ENCODE data around the gene CCDC142.
A peak's percentile ranks its signal among the peaks of the same experiment; 100 is the strongest.

CCDC142 gene

GRCh38 chr2:74513605-74514367 is 31.0 kb upstream of the CCDC142 start:
- DNase-seq: peak; percentile 38

- DNase-seq: no peak
These were observed 30.2 kb upstream of the CCDC142 start for GRCh38 chr2:74512744-74513604.

GRCh38 chr2:74511104-74511989 is 28.5 kb upstream of the CCDC142 start:
- DNase-seq: no peak

GRCh38 chr2:74510272-74510671 is 27.5 kb upstream of the CCDC142 start:
- DNase-seq: no peak

- DNase-seq: no peak
These were observed 25.2 kb upstream of the CCDC142 start for GRCh38 chr2:74507926-74508520.

GRCh38 chr2:74507145-74507925 is 24.5 kb upstream of the CCDC142 start, which contains the start of gene PCGF1:
Gene PCGF1 (minus strand): TSS chr2:74507695. CDS start chr2:74507668, 27 bp downstream.
- peak; percentile 98 for DNase-seq

GRCh38 chr2:74505448-74506246 is 22.8 kb upstream of the CCDC142 start:
- no peak for DNase-seq

- no peak for DNase-seq
These were observed 21.8 kb upstream of the CCDC142 start for GRCh38 chr2:74504591-74504990.

GRCh38 chr2:74503506-74504475 is 21.0 kb upstream of the CCDC142 start:
- no peak for DNase-seq

- DNase-seq: peak; percentile 48
These were observed 20.1 kb upstream of the CCDC142 start for GRCh38 chr2:74502720-74503505.

- DNase-seq: no peak
These were observed 19.4 kb upstream of the CCDC142 start for GRCh38 chr2:74502147-74502719.

- DNase-seq: no peak
These were observed 18.7 kb upstream of the CCDC142 start for GRCh38 chr2:74501335-74502071.

- no peak for DNase-seq
These were observed 17.8 kb upstream of the CCDC142 start for GRCh38 chr2:74500578-74500946.

GRCh38 chr2:74499940-74500577 is 17.3 kb upstream of the CCDC142 start:
- DNase-seq: no peak

- no peak for DNase-seq
These were observed 16.6 kb upstream of the CCDC142 start, which contains the start of gene LBX2 for GRCh38 chr2:74499267-74499939. Gene LBX2 (minus strand): TSS chr2:74499603. CDS start chr2:74499537, 66 bp downstream.

GRCh38 chr2:74498500-74499266 is 15.9 kb upstream of the CCDC142 start:
- no peak for DNase-seq

Data from CD4-positive, alpha-beta T cell treated with Interleukin-12 subunit alpha and Interleukin-12 subunit beta, for 1 hour (primary cell).